CD4-positive, alpha-beta T cell (primary cell): Measurements from ENCODE around the gene CPB2. TPM values are rescaled to one million over a fixed set of nuclear protein-coding genes. Genes with fewer than 3 reads are reported as not detected.

Experiments
- ATAC-seq: fragments of 200-7000 bp; cut with Tn5 transposase; one replicate; pipeline ENCODE4 v1.10.0; 2022; ENCODE audit warnings: mild to moderate bottlenecking; ENCODE audit not compliant: poor library complexity
- CTCF ChIA-PET: fragments of 350-600 bp; sonication (Branson Sonifier 250); formaldehyde crosslinking; loops from one replicate; lab custom pipeline; 2021; ENCODE audit warnings: antibody characterized with exemption, inconsistent platforms; lab: Charles Lee
- POLR2A ChIA-PET: fragments of 350-600 bp; sonication (Branson Sonifier 250); formaldehyde crosslinking; loops from one replicate; lab custom pipeline; 2021; ENCODE audit warnings: antibody characterized with exemption, inconsistent platforms; lab: Charles Lee
- DNase-seq, 14 experiments: peaks; one replicate each; pipeline ENCODE4 v3.0.0-alpha.2; 2013 to 2020; ENCODE audit warnings: mixed read lengths in 2 of 14
- H3K27ac ChIP-seq, 2 donors: one replicate each; pipeline versions ENCODE4 v1.5.1 to v1.7.0; 2013; ENCODE audit warnings: low read length in 2 of 2, low read depth in 1 of 2, mild to moderate bottlenecking in 1 of 2
- H3K27me3 ChIP-seq, 2 experiments: 1 replicate in 1 of 2; 2 replicates in 1 of 2; pipeline versions ENCODE4 v1.6.1 to v1.7.0; 2013; ENCODE audit warnings: low read length in 2 of 2, control low read depth in 1 of 2, mild to moderate bottlenecking in 1 of 2, moderate library complexity in 1 of 2; ENCODE audit not compliant: insufficient read depth in 2 of 2, control insufficient read depth in 1 of 2
- H3K36me3 ChIP-seq: one replicate; pipeline ENCODE4 v1.6.1; 2013; ENCODE audit warnings: low read length, control low read depth; ENCODE audit not compliant: insufficient read depth
- H3K4me1 ChIP-seq: one replicate; pipeline ENCODE4 v1.6.1; 2013; ENCODE audit warnings: low read length, control low read depth; ENCODE audit not compliant: insufficient read depth
- H3K4me3 ChIP-seq: one replicate; pipeline ENCODE4 v1.5.1; 2013; ENCODE audit warnings: mild to moderate bottlenecking, low read length, moderate library complexity
- H3K9me3 ChIP-seq, 2 experiments: 1 replicate in 1 of 2; 2 replicates in 1 of 2; pipeline versions ENCODE4 v1.6.1 to v1.7.0; 2013; ENCODE audit warnings: low read length in 2 of 2, mild to moderate bottlenecking in 2 of 2, control low read depth in 1 of 2, moderate library complexity in 1 of 2; ENCODE audit not compliant: control insufficient read depth in 1 of 2, insufficient read depth in 1 of 2
- H3K27ac Mint-ChIP-seq: one replicate; pipeline ENCODE4 v1.8.0; 2020; ENCODE audit warnings: mixed read lengths
- H3K27me3 Mint-ChIP-seq: one replicate; pipeline ENCODE4 v1.8.0; 2021; ENCODE audit warnings: mixed read lengths
- H3K36me3 Mint-ChIP-seq: one replicate; pipeline ENCODE4 v1.8.0; 2021; ENCODE audit warnings: low read depth, mixed read lengths
- H3K4me1 Mint-ChIP-seq: one replicate; pipeline ENCODE4 v1.8.0; 2021; ENCODE audit warnings: low read depth, mixed read lengths
- H3K4me3 Mint-ChIP-seq: one replicate; pipeline ENCODE4 v1.8.0; 2020; ENCODE audit warnings: mild to moderate bottlenecking, mixed read lengths
- H3K9me3 Mint-ChIP-seq: one replicate; pipeline ENCODE4 v1.8.0; 2020; ENCODE audit warnings: mixed read lengths
- CTCF ChIP-seq: fragments of 200-600 bp; IDR thresholded peaks from one replicate; pipeline ENCODE4 v1.8.0; 2022; ENCODE audit warnings: antibody characterized with exemption, mild to moderate bottlenecking
- intact Hi-C, 2 experiments: fragments of 100-400 bp; cut with DNase I in 1 of 2; cut with micrococcal nuclease in 1 of 2; formaldehyde crosslinking; loops; one replicate each; pipeline versions ENCODE4 v1.15.1 to v1.9.0; 2023 to 2025; cut with DNase I, micrococcal nuclease
- total RNA-seq, 174 experiments: library from RNA in 2 of 174; stranded (reverse) in 2 of 174; gene quantifications; one replicate each; pipeline ENCODE4 v1.2.3 and lab custom pipeline; 2021 to 2026

The CPB2 gene
- total RNA-seq, 2 experiments from 2014 or later, result not detected

DNA sequence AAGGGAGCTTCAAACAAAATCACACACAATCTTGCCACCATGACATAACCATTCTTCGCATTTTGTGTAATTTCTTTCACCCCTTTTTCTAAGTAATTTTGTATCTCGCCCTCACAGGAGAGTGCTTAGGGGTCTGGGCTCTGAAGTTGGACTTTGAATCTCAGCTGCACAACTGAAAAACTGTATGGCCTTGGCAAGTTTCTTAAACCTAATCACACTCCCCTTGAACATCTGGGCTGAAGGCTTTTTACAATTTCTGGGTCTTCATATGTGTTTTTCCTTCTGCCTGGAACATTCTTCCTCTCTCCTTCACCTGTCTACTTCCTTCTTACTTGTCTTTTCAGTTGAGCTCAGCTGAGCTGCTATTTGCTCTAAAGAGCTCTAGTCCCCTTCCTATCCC, 24.3 kb upstream of the CPB2 start:
- Histone ChIP-seq H3K4me1 (peaks cover 23% of the 10 kb centered on the region), H3K36me3 (peaks cover 80% of the 10 kb centered on the region), H3K4me3 (no peak overlapping the region), H3K9me3 (no peaks in the 10 kb centered on the region), H3K27ac (no peak overlapping the region), H3K27me3 (no peaks in the 10 kb centered on the region)
- intact Hi-C loops, result loop anchor here (5.0 to 10.0 kb wide), 4 partner anchors 284 to 617 kb away; no protein-coding TSS in a partner anchor
- ChIA-PET CTCF (no interaction called here), POLR2A (no interaction called here)
- Mint-ChIP-seq H3K27me3 (no peaks in the 10 kb centered on the region), H3K4me3 (no peak overlapping the region), H3K27ac (no peak overlapping the region), H3K9me3 (no peaks in the 10 kb centered on the region), H3K36me3 (peaks cover 77% of the 10 kb centered on the region), H3K4me1 (peaks cover 28% of the 10 kb centered on the region)
- TF ChIP-seq CTCF, result no peak
- ATAC-seq (no peak), DNase-seq (no peak)

DNA sequence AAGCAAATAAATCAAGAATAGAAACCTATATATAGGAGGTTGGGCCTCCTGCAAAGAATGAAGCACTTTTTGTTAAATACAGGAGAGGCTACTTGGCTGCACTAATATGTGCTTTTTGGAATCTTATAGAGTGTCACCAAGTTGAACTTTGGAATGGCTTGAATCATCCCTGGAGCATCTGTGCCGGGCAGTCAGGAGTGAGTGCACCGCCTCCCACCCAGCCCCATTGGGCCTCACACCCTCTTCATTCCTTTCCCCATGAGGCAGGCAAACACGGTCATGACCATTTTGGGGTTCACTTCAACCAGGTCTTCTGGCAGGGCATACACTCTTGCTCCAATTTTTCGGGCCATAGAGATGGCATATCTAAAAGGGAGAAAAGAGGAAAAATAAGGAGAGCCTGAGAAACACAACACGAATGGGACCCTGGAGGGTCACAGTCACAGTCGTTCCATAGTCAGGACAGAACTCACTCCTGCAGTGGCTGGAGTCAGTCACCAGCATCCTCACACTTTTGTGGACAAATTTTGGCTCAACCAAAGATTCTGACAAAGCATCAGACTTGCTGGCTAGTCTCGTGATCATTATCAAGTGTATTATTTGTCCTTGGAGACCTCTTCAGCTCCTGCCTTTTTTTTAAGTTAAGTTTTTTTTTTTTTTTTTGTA, 22.7 kb upstream of the CPB2 start:
- H3K4me3 Mint-ChIP-seq, result no peak overlapping the region
- POLR2A ChIA-PET, result interaction anchor here (0.7 to 1.4 kb wide), 4 partner anchors 17 to 320 kb away, joined by 3 to 4 read pairs (median 3); no protein-coding TSS in a partner anchor
- H3K36me3 Mint-ChIP-seq, result peaks cover 61% of the 10 kb centered on the region

More for the DNA sequence above, 22.7 kb upstream of the CPB2 start:
- CTCF ChIA-PET, result interaction anchor here (0.8 to 2.8 kb wide), 11 partner anchors 9 to 194 kb away, joined by 3 to 22 read pairs (median 5); partner anchors contain the start of gene ZC3H13
- no peaks in the 10 kb centered on the region for H3K9me3 Mint-ChIP-seq
- no peaks in the 10 kb centered on the region for H3K9me3 ChIP-seq
- intact Hi-C loops, result loop anchor here (5.0 to 10.0 kb wide), 4 partner anchors 283 to 615 kb away; no protein-coding TSS in a partner anchor
- no peak overlapping the region for H3K27ac ChIP-seq
- H3K27me3 ChIP-seq, result no peaks in the 10 kb centered on the region
- H3K4me1 Mint-ChIP-seq, result peaks cover 43% of the 10 kb centered on the region
- no peaks in the 10 kb centered on the region for H3K27me3 Mint-ChIP-seq
- H3K27ac Mint-ChIP-seq, result peak overlapping the region; percentile 87
- H3K4me3 ChIP-seq, result no peak overlapping the region
- ATAC-seq (no peak), DNase-seq (no peak)
- no peak for TF ChIP-seq CTCF
- peaks cover 23% of the 10 kb centered on the region for H3K4me1 ChIP-seq
- peaks cover 65% of the 10 kb centered on the region for H3K36me3 ChIP-seq
